Liver (tissue), 9 donors: ENCODE data around the gene PJVK. TPM values are rescaled to one million over a fixed set of nuclear protein-coding genes. Genes with fewer than 3 reads are reported as not detected.

Experiments
- DNase-seq: peaks from one replicate; pipeline ENCODE4 v3.0.0-alpha.2; 2017; ENCODE audit warnings: low spot score
- H3K27ac ChIP-seq, 2 donors: one replicate each; pipeline ENCODE4 v1.7.0; 2013; ENCODE audit warnings: inconsistent platforms in 2 of 2, low read length in 2 of 2, control low read depth in 1 of 2, low read depth in 1 of 2, mild to moderate bottlenecking in 1 of 2
- H3K27me3 ChIP-seq, 4 donors: one replicate each; pipeline versions ENCODE4 v1.6.1 to v1.7.0; 2013; ENCODE audit warnings: low read length in 3 of 4, inconsistent platforms in 1 of 4, mild to moderate bottlenecking in 1 of 4, moderate library complexity in 1 of 4; ENCODE audit not compliant: control insufficient read depth in 4 of 4, insufficient read depth in 4 of 4
- H3K36me3 ChIP-seq, 4 donors: one replicate each; pipeline versions ENCODE4 v1.6.1 to v1.7.0; 2013; ENCODE audit warnings: low read length in 3 of 4, mild to moderate bottlenecking in 3 of 4, low read depth in 1 of 4, moderate library complexity in 1 of 4; ENCODE audit not compliant: control insufficient read depth in 4 of 4, insufficient read depth in 3 of 4
- H3K4me1 ChIP-seq, 4 donors: one replicate each; pipeline versions ENCODE4 v1.6.1 to v1.7.0; 2013; ENCODE audit warnings: low read length in 3 of 4, mild to moderate bottlenecking in 3 of 4, moderate library complexity in 1 of 4; ENCODE audit not compliant: control insufficient read depth in 4 of 4, insufficient read depth in 4 of 4
- H3K4me3 ChIP-seq, 3 donors: one replicate each; pipeline versions ENCODE4 v1.6.1 to v1.7.0; 2013; ENCODE audit warnings: low read length in 3 of 3, control low read depth in 1 of 3, low read depth in 1 of 3, mild to moderate bottlenecking in 1 of 3
- H3K9ac ChIP-seq, 2 donors: one replicate each; pipeline ENCODE4 v1.7.0; 2013; ENCODE audit warnings: low read length in 2 of 2, mild to moderate bottlenecking in 2 of 2, moderate library complexity in 2 of 2, control low read depth in 1 of 2, low read depth in 1 of 2
- H3K9me3 ChIP-seq, 4 donors: one replicate each; pipeline versions ENCODE4 v1.6.1 to v1.7.0; 2013; ENCODE audit warnings: low read length in 3 of 4; ENCODE audit not compliant: control insufficient read depth in 4 of 4
- ATF3 ChIP-seq: IDR thresholded peaks from 2 replicates; pipeline ENCODE4 v1.6.1; 2016; ENCODE audit warnings: antibody characterized with exemption
- CTCF ChIP-seq: fragments of 150-350 bp; IDR thresholded peaks from 2 replicates; pipeline ENCODE4 v1.5.1; 2017; ENCODE audit warnings: improper control_type of control experiment, low read depth, low read length; ENCODE audit not compliant: missing input control
- EGR1 ChIP-seq, 2 donors: IDR thresholded peaks; 2 replicates each; pipeline ENCODE4 v1.6.1; 2016 to 2018; ENCODE audit warnings: antibody characterized with exemption in 2 of 2, low read depth in 2 of 2
- FOXA1 ChIP-seq: IDR thresholded peaks from 2 replicates; pipeline ENCODE4 v1.6.1; 2016; ENCODE audit warnings: antibody characterized with exemption
- FOXA2 ChIP-seq: IDR thresholded peaks from 2 replicates; pipeline ENCODE4 v1.6.1; 2016; ENCODE audit warnings: antibody characterized with exemption
- GABPA ChIP-seq, 2 donors: IDR thresholded peaks in 1 of 2; conservative IDR thresholded peaks in 1 of 2; 2 replicates each; pipeline ENCODE4 v1.6.1; 2016; ENCODE audit warnings: antibody characterized with exemption in 2 of 2, mild to moderate bottlenecking in 1 of 2, moderate library complexity in 1 of 2
- HNF4A ChIP-seq, 2 donors: conservative IDR thresholded peaks; 2 replicates each; pipeline ENCODE4 v1.6.1; 2016; ENCODE audit warnings: antibody characterized with exemption in 2 of 2, mild to moderate bottlenecking in 2 of 2
- HNF4G ChIP-seq: IDR thresholded peaks from 2 replicates; pipeline ENCODE4 v1.6.1; 2016; ENCODE audit warnings: antibody characterized with exemption
- JUND ChIP-seq, 2 donors: IDR thresholded peaks; 2 replicates each; pipeline ENCODE4 v1.6.1; 2016; ENCODE audit warnings: antibody characterized with exemption in 2 of 2
- NR2F2 ChIP-seq: IDR thresholded peaks from 2 replicates; pipeline ENCODE4 v1.6.1; 2016; ENCODE audit warnings: antibody characterized with exemption
- RAD21 ChIP-seq, 2 donors: IDR thresholded peaks; 2 replicates each; pipeline ENCODE4 v1.6.1; 2016; ENCODE audit warnings: antibody characterized with exemption in 2 of 2, mild to moderate bottlenecking in 2 of 2
- REST ChIP-seq: IDR thresholded peaks from 2 replicates; pipeline ENCODE4 v1.6.1; 2016; ENCODE audit warnings: antibody characterized with exemption, mild to moderate bottlenecking
- RXRA ChIP-seq, 2 donors: IDR thresholded peaks; 2 replicates each; pipeline ENCODE4 v1.6.1; 2017 to 2018; ENCODE audit warnings: antibody characterized with exemption in 2 of 2, mild to moderate bottlenecking in 1 of 2
- SP1 ChIP-seq: IDR thresholded peaks from 2 replicates; pipeline ENCODE4 v1.6.1; 2018; ENCODE audit warnings: antibody characterized with exemption, mild to moderate bottlenecking
- TAF1 ChIP-seq: conservative IDR thresholded peaks from 2 replicates; pipeline ENCODE4 v1.6.1; 2016; ENCODE audit warnings: antibody characterized with exemption, mild to moderate bottlenecking
- YY1 ChIP-seq: IDR thresholded peaks from 2 replicates; pipeline ENCODE4 v1.6.1; 2016; ENCODE audit warnings: antibody characterized with exemption, mild to moderate bottlenecking
- ZBTB33 ChIP-seq: IDR thresholded peaks from 2 replicates; pipeline ENCODE4 v1.6.1; 2016; ENCODE audit warnings: antibody characterized with exemption
- WGBS: extraction: QIAGEN DNeasy Blood & Tissue Kit; methylation state at CpG from one replicate; pipeline ENCODE4 v1.1.7; 2013; 5-methylcytosine and 5-hydroxymethylcytosine counted together
- polyA plus RNA-seq, 2 donors: library from polyadenylated mRNA; stranded (reverse) in 1 of 2; unstranded in 1 of 2; fragments of 200-250 nt in 1 of 2; fragments of >200 nt in 1 of 2; fragmentation: Nextera tagmentation in 1 of 2; extraction: Ambion mirVana in 1 of 2; gene quantifications; one replicate each; pipeline versions ENCODE4 v1.2.1 to v1.2.3, GENCODE V29; 2013 to 2015
- total RNA-seq, 2 donors: library from RNA; depleted of rRNA; stranded (reverse); fragments of >200 nt; gene quantifications; one replicate each; pipeline ENCODE4 v1.2.3, GENCODE V29; 2014
- donor health status: healthy.
- donor health status: healthy.
- donor health status: healthy.
- donor health status: healthy.
- donor health status: healthy.

Gene PJVK
- total and polyA plus RNA-seq, 4 donors: 0.48 to 2.3 (median 1.4) TPM

GRCh38 chr2:178425255-178425827 lies 25.8 kb upstream of the PJVK start:
- no peaks in the 10 kb centered on the region for H3K9me3 ChIP-seq
- H3K4me3 ChIP-seq: no peak overlapping the region
- no peak overlapping the region for H3K9ac ChIP-seq
- H3K27me3 ChIP-seq: no peaks in the 10 kb centered on the region
- H3K27ac ChIP-seq: no peak overlapping the region
- no peak for DNase-seq
- WGBS: 94% methylated on average over 4 of the region's 4 CpGs
- TF ChIP-seq TAF1 (no peak), JUND (IDR thresholded peaks at IDR 0.05) (no peak), RXRA (IDR thresholded peaks at IDR 0.05) (no peak), REST (no peak), HNF4A (conservative IDR thresholded peaks at IDR 0.05) (no peak), NR2F2 (no peak), CTCF (no peak), SP1 (no peak), ATF3 (no peak), ZBTB33 (no peak), FOXA1 (no peak), RAD21 (IDR thresholded peaks at IDR 0.05) (no peak), GABPA (IDR thresholded peaks at IDR 0.05 in 1 of 2, conservative IDR thresholded peaks at IDR 0.05 in 1 of 2) (no peak), FOXA2 (no peak), YY1 (no peak), EGR1 (IDR thresholded peaks at IDR 0.05; ENCODE audit: low read depth in 2 of 2) (no peak)
- peaks cover 0 to 6% (median 0%) of the 10 kb centered on the region in 4 donors for H3K4me1 ChIP-seq
- peaks cover 0 to 7% (median 2%) of the 10 kb centered on the region in 4 donors for H3K36me3 ChIP-seq

GRCh38 chr2:178426388-178426787 lies 24.8 kb upstream of the PJVK start:
- no peak overlapping the region for H3K27ac ChIP-seq
- no peaks in the 10 kb centered on the region for H3K9me3 ChIP-seq
- no peak for TF ChIP-seq CTCF
- TF ChIP-seq HNF4G: no peak
- TF ChIP-seq GABPA (IDR thresholded peaks at IDR 0.05 in 1 of 2, conservative IDR thresholded peaks at IDR 0.05 in 1 of 2): no peak
- no peak for TF ChIP-seq SP1
- no peak for TF ChIP-seq ZBTB33
- H3K4me1 ChIP-seq: peaks cover 0 to 6% (median 0%) of the 10 kb centered on the region in 4 donors
- H3K36me3 ChIP-seq: peaks cover 3 to 15% (median 7%) of the 10 kb centered on the region in 4 donors
- H3K9ac ChIP-seq: no peak overlapping the region
- DNase-seq: no peak
- H3K27me3 ChIP-seq: no peaks in the 10 kb centered on the region
- WGBS: 97% methylated on average over 3 of the region's 3 CpGs
- H3K4me3 ChIP-seq: no peak overlapping the region
